Measurements from ENCODE around the gene TRPV4.

The TRPV4 gene

GRCh38 chr12:109880043-109880931 is 47.1 kb upstream of the TRPV4 start, which contains the start of gene GLTP (continued):
- TF ChIP-seq ZNF600 (tag by site-specific recombination; IDR thresholded peaks at IDR 0.05): 0 out of 2 replicates have a peak, but pooled peaks have one; percentile 50
- TF ChIP-seq MEIS1 (CRISPR knock-in tag; IDR thresholded peaks at IDR 0.05; ENCODE audit: borderline replicate concordance): no peak
- no peak for TF ChIP-seq ZNF280D (tag by site-specific recombination; IDR thresholded peaks at IDR 0.05)
- no peak for TF ChIP-seq ZNF837 (tag by site-specific recombination; IDR thresholded peaks at IDR 0.05)
- peak; percentile 54; the same call in 1 of the 2 replicates for TF ChIP-seq ZNF2 (tag by site-specific recombination; IDR thresholded peaks at IDR 0.05)
- TF ChIP-seq SETDB1 (IDR thresholded peaks at IDR 0.05; ENCODE audit: insufficient read length, low read length): no peak
- TF ChIP-seq PBX3 (CRISPR knock-in tag; IDR thresholded peaks at IDR 0.05): no peak
- TF ChIP-seq ZNF785 (tag by site-specific recombination; IDR thresholded peaks at IDR 0.05): no peak
- TF ChIP-seq RBAK (tag by site-specific recombination; IDR thresholded peaks at IDR 0.05): 0 out of 2 replicates have a peak, but pooled peaks have one; percentile 28
- TF ChIP-seq ZNF610 (tag by site-specific recombination; IDR thresholded peaks at IDR 0.05; ENCODE audit: borderline replicate concordance): peak; percentile 18; the same call in 1 of the 2 replicates
- TF ChIP-seq ZNF645 (tag by site-specific recombination; IDR thresholded peaks at IDR 0.05): no peak
- TF ChIP-seq ZEB2 (tag by site-specific recombination; IDR thresholded peaks at IDR 0.05): peak; percentile 22; the same call in 1 of the 2 replicates
- TF ChIP-seq ZNF544 (tag by site-specific recombination; IDR thresholded peaks at IDR 0.05): no peak
- no peak; the same call in 1 of the 2 replicates for TF ChIP-seq TSHZ1 (tag by site-specific recombination; IDR thresholded peaks at IDR 0.05; ENCODE audit: borderline replicate concordance)
- TF ChIP-seq ZBTB6 (tag by site-specific recombination; IDR thresholded peaks at IDR 0.05): no peak
- no peak for TF ChIP-seq ZBTB49 (tag by site-specific recombination; IDR thresholded peaks at IDR 0.05; ENCODE audit: low read depth)
- no peak for TF ChIP-seq ZSCAN16 (tag by site-specific recombination; IDR thresholded peaks at IDR 0.05)
- TF ChIP-seq GFI1B (tag by site-specific recombination; IDR thresholded peaks at IDR 0.05): no peak
- TF ChIP-seq ZNF513 (tag by site-specific recombination; IDR thresholded peaks at IDR 0.05): no peak
- no peak for TF ChIP-seq PRDM1 (tag by site-specific recombination; IDR thresholded peaks at IDR 0.05)
- TF ChIP-seq ZNF777 (tag by site-specific recombination; IDR thresholded peaks at IDR 0.05; ENCODE audit: borderline replicate concordance): peak; percentile 15; the same call in 1 of the 2 replicates
- no peak for TF ChIP-seq ZNF514 (tag by site-specific recombination; IDR thresholded peaks at IDR 0.05)
- TF ChIP-seq ZNF146 (tag by site-specific recombination; IDR thresholded peaks at IDR 0.05): no peak
- no peak for TF ChIP-seq TRIM28 (IDR thresholded peaks at IDR 0.05; ENCODE audit: borderline replicate concordance, low read length)
